ENCODE measurements around the gene ARHGEF12.

The ARHGEF12 gene

GRCh38 chr11:120388261-120388660, 52.0 kb downstream of the ARHGEF12 start:
- no peak for DNase-seq

DNA sequence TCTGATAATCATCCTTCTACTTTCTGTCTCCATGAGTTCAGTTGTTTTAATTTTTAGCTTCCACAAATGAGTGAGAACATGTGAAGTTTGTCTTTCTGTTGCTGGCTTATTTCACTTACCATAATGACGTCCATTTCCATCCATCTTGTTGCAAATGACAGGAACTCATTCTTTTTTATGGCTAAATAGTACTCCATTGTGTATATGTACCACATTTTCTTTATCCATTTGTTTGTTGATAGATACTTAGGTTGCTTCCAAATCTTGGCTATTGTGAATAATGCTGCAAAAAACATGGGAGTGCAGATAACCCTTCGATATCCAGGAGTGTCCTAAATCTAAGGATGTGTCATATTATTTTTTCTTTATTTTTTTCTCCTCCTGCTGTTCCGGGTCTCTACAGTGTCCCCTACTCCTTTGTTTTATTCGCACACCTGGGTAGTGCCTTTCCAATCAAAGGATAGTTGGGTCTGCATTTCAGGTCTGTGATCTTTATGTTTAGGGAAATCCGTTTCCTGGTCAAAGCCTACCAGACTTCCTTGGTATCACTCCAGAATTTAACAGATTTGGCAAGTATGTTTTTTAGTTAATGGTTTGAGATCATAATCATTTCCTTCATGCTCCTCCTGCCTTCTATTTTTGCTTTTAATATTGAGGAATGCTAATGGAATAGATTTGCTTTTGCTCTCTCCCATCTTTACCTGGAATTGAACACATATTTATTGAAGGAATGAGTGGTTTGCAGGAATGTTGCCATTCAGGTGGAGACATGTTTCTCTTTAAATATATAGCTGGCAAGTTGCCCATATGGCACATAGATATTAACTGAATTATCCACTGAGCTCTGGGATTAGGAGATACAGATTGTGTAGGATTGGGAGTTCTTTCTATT, 53.7 kb downstream of the ARHGEF12 start:
- no peak for DNase-seq

DNA sequence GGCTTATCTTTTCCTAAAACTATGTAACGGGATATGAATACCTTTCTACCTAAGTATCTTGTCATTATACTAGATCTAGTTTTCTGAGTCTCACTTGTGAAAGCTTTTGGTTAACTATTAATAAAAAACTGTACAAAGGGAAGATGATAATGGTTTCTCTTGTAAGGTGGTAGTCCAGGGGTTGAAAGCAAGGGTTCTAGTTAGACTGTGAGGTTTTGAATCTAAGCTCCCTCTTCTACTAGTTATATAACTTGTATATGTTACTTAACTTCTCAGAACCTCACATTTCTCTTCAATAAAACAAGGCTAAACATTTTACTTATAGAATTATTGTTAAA, 54.3 kb downstream of the ARHGEF12 start:
- DNase-seq = no peak

DNA sequence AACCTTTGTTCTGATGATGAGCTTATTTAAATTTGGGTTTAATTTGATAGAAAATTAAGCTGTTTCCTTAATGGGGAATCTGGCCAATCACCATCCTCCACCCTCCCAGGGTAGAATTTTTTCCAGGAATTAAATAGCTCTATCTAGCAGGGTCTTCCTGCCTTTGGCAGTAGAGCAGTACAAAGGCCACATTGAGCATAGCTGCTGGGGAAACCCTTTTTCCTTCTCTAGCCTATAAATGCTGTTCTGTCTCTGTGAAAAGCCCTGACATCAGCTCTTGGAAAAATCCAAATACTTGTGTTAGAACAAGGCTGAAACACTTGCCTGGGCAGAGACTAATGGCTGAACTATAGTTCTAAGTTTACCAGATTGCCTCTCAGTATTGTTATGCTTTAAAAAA, 55.1 kb downstream of the ARHGEF12 start:
- no peak for DNase-seq

DNA sequence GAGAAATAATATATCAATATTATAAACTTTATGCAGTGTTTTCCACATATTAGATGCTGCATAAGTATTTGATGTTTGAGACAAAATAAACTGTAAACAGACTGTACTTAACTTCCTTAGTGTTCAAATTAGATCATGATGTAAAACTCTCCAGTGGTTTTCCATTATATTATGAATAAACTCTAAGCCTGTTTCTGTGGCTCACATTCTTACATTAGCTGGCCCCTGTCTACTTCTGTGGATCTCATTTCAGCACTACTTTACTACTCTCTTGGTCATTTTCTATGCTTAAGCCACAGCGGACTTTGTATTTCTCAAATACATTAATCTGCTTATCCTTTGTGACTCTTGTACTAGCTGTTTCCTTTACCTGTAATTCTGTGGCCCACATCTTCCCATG, 55.6 kb downstream of the ARHGEF12 start:
- DNase-seq = no peak

GRCh38 chr11:120392314-120392713, 56.1 kb downstream of the ARHGEF12 start:
- no peak for DNase-seq

DNA sequence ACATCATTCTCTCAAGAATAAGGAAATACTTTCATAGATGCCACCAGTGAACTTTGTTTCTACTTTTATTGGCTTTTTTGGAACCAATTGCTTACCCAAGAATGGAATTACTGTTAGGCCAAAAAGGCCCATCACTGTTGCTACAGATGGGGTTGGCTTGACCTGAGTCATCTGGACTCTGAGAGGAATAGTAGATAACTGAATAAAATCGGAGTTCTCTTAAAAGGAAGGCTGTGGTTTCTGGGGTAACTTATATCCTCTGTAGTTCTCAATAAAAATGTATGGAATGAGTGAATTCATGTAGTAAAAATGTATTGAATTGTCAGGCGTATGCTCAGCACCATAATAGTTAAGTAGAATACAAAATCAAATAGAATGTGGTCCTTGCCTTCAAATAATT, 56.6 kb downstream of the ARHGEF12 start:
- no peak for DNase-seq

DNA sequence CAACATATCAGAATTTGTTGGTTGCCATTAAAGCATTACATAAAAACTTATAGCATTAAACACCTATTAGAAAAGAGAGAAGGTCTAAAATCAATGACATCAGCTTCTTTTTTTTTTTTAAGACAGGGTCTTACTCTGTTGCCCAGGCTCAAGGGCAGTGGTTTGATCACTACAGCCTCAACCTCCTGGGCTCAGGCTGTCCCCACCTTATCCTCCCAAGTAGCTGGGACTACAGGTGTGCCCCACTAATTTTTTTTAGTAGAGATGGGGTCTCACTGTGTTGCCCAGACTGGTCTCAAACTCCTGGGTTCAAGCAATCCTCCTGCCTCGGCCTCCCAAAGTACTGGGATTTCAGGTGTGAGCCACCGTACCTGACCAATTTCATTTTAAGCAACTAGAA, 57.9 kb downstream of the ARHGEF12 start:
- DNase-seq = no peak

- DNase-seq = no peak
Measured at GRCh38 chr11:120395778-120396177, 59.6 kb downstream of the ARHGEF12 start.

GRCh38 chr11:120398132-120398531, 61.9 kb downstream of the ARHGEF12 start:
- no peak for DNase-seq

DNA sequence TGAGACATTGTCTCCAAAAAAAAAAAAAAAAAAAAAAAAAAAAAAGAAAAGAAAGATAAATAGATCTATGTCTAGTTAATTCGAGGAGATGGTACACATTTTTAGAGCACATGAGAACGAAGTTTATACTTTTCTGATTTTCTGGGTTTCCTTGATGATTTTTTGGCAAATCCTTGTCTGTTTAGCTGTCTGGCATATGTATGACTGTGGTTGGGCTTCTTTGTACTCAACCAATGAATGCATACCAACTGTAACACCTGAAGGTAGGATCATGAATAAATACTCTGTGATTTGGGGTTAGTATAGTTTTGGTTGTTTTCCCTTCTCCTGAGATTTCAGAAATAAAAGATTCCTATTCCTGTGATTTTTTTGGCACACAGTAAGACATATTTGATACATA, 63.1 kb downstream of the ARHGEF12 start:
- no peak for DNase-seq

GRCh38 chr11:120400564-120401364, 64.6 kb downstream of the ARHGEF12 start:
- no peak for DNase-seq

DNA sequence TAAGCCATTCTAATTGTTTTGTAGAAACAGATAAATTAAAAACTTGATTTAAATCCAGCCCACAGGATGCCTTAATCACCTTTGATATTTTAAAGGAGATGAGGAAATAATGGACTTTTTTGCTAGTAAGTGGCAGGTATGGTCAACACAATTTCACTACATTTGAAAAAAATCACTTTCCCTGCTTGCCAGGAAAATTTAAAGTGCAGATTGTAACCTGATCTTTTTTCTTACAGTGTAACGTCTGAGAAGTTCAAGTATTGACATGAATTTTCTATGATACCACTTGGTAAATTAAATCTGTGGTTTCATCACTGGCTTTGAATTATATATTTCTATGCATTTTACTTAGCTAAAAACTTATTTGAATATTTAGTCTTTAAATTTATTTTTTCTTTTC, 65.3 kb downstream of the ARHGEF12 start:
- no peak for DNase-seq

- DNase-seq = no peak
Measured at GRCh38 chr11:120403966-120404365, 67.8 kb downstream of the ARHGEF12 start.

GRCh38 chr11:120404495-120404894, 68.3 kb downstream of the ARHGEF12 start:
- no peak for DNase-seq

- no peak for DNase-seq
Measured at GRCh38 chr11:120409655-120410054, 73.4 kb downstream of the ARHGEF12 start.

DNA sequence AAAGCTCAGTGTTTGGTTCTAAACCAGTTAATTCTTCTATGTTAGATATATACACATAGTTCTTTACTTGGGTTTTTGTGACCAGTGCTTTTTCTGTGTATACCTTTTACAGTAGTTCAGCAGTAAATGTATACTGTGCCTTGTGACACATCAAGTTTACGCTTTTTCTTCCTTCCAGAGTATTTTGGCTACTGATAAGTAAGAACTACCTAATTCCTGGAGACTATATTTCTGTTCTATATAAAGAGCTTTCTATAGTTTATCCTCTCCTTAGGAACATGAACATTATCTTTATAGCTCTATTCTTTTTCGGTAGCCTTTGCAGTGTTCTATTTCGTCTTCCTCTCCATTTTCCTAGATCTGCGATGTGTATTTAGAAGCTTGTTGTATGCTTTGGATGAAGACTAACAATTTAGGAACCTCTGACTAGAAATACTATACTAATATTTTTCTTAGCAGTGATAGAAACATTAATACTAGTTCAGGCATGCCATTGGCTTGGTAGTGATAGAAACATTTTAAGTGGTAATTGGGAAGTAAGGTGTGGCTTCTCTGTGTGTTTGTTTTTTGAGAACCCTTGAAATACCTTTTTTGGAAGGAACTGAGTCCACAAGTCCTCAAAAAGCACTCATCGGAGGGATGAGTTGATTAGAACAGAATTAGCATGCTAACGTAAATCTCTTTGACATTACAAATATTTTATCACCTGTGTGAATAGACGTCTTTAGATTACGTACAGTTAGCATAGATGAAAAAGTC, 74.6 kb downstream of the ARHGEF12 start:
- DNase-seq = no peak

DNA sequence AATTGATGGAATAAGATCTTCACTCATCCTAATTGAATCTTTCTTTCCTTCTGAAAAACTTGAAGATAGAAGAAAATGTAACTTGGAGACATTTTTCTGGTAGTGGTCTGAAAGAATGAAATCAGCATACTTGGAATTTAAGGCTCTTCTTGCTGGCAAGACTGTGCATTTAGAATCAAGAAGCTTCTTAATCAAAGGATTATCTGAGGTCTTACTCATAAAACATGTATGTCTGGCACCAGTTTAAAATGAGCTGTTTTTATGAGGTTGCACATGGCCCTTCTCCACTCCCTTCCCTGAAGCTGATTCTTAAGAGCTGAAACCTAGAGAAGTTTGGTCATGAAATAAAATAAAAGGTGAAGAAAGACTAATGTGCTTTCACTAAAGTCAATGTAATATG, 77.3 kb downstream of the ARHGEF12 start:
- no peak for DNase-seq

GRCh38 chr11:120420572-120420971, 84.4 kb downstream of the ARHGEF12 start:
- DNase-seq = no peak

DNA sequence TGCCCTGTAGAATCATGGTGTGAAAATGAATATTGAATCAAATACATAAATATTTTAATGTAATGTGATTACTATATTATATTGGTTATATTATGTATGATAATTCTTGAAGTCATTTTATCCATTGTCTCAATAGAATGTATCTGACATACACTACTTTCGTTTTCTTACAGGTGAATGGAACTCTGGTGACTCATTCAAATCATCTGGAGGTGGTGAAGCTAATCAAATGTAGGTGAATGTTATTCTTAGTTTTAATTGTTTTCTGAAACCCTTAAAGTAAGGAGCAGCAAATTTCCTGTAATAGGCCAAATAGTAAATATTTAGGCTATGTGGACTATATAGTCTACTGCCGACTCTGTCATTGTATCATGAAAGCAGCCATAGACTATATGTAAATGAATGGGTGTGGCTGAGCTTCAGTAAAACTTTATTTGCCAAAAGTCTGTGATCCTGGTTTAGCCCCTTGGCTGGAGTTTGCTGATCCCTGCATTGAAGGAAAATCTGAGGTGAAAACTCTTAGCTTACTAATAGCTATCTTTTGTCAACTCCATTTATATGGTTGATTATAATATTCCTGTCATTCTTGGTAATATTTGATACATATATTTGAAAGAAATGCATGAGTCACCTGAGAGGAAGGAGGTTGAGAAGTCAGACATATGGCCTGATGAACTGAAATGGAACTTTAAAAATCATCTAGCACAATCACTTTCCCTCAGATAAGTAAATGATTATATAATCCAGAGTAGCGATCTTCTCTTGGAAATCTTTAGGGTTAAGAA, 88.2 kb downstream of the ARHGEF12 start:
- DNase-seq = no peak

DNA sequence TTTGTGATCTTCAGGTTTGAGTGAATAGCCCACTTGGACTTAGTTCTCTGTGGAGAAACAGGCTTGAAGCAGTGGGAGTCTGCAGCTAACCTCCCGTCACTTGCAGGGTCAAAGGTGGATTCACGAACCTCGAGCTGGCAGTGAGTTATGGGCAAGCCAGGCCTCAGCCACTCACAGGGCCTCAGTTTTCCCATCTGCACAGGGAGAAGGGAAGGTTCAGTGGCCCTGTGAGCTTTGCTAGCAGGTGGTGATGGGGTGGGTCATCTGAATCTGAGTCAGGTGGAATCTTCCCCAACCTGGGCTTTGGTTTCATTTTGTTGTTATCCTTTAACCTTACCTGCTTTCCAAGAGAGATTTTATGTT, 88.7 kb downstream of the ARHGEF12 start:
- DNase-seq = no peak

GRCh38 chr11:120425527-120425926, 89.3 kb downstream of the ARHGEF12 start:
- DNase-seq = no peak

- DNase-seq = no peak
Measured at GRCh38 chr11:120430146-120430545, 93.9 kb downstream of the ARHGEF12 start.
